Stimulated activated CD4-positive, alpha-beta T cell treated with anti-CD3 and anti-CD28 coated beads, Interleukin-15, amount 100 ng/mL, for 48 hours (primary cell): Measurements from ENCODE around the gene PLXDC2.

Experiments used
- DNase-seq, 2 donors: peaks; one replicate each; pipeline ENCODE4 v3.0.0-alpha.2; 2020; ENCODE audit warnings: low read depth in 2 of 2

PLXDC2 gene

DNA sequence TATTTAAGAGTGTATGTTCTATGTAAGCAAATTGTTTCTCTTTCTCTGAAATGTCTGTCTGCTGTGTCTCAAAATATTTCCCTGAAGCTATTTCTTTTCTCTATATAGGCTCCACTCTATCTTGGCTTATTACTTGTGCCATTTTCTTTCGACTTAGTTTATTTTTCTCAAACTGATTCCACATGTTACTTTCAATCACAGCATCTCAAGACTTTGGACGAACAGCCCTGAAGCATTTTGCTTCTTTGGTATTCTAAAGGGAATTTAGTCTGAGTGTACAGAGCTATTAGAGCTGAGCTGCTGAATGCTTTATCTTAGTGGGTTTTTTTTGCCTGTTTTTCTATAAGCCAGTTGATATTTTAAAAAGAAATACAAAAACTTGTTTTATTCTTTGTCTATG, 95.7 kb downstream of the PLXDC2 start:
- DNase-seq: no peak

DNA sequence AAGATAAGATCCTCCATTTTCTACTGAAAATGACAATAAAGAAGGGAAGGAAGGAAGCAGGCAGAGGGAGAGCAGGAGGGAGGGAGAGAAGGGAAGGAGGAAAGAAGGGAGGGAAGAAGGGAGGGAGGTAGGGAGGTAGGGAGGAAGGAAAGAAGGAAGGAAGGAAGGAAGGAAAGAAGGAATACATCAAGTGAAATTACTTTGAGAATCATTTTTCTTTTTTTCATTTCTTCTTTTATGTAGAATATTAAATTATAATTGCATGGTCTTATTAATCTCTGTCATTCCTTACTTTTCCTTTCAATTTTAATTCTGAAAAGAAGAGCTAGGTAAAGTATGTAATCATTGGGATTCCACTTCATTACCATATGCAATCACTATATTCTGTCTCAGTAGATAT, 97.8 kb downstream of the PLXDC2 start:
- no peak for DNase-seq

DNA sequence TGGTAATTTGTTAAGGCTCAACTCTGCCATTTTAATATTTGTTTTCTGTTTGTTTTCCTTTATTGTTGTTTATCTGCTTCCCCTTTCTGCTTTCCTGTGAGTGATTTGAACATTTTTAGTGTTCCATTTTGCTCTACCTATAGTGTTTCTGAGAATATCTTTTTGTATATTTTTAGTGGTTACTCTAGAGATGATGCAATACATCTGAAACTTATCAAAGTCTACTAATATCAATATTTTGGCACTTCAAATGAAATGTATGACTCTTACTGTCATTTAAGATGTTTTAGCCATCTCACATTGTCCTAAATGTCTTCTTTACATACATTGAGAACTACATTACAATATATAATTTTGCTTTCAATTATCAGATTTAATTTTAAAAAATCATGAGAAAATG, 98.9 kb downstream of the PLXDC2 start:
- DNase-seq: no peak

DNA sequence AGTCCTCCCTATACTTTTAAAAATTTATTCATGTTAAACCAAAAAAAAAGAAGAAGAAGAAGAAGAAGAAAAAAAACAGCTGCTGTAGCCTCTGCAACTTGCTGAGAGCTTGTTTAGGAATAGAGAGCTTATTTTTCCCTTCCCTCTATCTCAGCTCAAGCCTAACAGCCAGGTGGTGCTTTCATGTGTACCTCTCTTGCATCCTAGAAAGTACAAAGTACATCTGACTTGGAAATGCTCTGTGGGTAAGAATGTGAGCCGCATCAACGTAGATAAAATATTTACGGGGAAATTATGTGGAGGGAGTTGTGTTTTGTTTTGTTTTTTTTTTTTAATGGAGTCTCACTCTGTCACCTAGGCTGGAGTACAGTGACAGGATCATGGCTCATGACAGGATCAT, 99.6 kb downstream of the PLXDC2 start:
- no peak for DNase-seq

DNA sequence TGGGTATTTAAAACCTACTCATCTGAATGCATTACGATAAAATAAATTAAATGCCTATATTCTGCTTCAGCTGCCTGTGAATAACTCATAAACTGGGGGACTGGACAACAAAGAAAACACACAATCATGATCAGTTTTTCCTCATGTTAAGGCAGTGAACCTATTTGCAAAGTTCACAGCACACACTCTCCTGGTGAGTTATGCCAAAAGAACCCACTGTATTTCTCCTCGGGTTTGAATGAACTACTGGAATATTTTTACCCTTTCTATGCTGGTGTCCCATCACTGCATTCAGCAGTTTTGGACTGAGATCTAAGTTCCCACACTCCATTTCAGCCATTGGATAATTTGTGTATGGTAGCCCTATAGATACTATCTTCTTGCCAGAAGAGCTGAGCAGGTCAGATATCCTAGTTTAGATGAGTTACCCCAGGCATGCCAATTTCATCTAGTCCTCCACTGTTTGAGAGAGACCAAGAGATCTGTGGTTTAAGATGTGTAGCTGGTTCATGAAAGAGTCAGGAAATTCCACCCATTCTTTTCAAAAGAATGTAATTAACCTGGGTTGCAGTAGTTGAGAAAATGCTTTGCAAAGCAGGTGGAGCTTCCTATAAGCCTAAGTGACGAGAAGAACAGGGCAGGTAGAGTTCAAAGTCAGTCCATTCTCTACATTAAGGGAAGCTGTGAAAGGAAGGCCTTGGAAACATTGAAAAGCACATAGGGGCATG, 101.7 kb downstream of the PLXDC2 start:
- DNase-seq: no peak

DNA sequence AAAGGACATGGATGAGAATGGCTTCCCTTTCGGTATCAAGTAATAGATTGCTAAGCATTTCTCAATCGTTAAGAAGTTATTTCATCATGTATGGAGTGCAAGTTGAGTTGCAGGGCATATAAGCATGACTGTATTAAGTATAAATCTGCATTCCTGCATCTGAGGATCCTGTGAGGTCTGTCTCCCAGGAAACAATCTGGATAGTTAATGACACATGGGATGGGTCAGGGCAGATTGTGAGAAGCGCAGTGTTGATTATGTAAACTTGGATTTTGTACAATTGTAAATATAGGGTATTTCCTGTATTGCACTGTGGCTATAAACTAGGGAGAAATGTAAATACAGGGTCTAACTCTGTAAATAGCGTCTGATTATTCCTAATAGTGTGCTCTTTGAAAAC, 102.6 kb downstream of the PLXDC2 start:
- no peak for DNase-seq

DNA sequence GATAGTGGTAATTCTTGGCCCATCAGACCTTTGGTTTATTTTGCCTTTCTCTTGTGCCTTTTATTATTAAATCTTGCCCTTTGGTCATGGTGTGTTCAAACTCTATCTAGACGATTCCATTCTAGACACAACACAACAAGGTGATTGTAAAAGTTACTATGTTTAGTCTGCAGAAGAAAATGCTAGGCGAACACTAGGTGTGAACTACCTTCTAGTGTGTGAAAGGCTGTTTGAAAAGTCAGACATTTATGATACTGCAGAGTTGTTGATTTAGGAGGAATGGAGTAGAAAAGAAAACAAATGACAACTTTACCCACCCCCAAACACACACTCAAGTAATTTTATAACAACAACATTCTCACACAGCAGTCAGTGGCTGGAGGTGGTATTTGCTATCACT, 103.4 kb downstream of the PLXDC2 start:
- no peak for DNase-seq

DNA sequence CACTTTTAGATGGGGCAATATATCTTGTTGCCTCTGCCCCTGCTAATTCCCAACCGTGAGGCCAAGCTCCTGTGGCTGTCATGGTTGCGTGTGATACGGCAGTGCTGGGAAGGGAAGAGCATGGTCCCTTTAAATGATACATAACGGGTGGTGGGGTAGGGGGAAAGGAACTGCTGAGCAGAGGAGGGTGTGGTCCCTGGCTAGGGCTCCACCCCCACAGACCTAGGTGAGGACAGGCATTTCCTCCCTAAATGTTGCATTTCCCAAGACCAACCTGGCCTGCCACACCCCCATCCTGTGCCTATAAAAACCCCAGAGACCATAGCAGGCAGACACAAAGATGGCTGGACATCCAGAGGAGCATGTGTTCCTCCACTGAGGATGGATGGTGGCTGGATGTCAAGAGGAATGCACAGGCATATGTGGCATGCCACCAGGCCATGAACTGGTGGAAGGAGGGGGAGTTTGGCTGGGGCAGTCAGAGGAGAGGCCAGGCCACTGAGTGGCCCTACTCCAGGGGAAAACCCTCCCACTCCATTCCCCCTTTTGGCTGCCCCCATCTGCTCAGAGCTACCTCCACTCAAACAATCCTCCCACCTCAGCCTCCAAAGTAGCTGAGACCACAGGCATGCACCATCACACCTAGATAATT, 104.0 kb downstream of the PLXDC2 start:
- no peak for DNase-seq

DNA sequence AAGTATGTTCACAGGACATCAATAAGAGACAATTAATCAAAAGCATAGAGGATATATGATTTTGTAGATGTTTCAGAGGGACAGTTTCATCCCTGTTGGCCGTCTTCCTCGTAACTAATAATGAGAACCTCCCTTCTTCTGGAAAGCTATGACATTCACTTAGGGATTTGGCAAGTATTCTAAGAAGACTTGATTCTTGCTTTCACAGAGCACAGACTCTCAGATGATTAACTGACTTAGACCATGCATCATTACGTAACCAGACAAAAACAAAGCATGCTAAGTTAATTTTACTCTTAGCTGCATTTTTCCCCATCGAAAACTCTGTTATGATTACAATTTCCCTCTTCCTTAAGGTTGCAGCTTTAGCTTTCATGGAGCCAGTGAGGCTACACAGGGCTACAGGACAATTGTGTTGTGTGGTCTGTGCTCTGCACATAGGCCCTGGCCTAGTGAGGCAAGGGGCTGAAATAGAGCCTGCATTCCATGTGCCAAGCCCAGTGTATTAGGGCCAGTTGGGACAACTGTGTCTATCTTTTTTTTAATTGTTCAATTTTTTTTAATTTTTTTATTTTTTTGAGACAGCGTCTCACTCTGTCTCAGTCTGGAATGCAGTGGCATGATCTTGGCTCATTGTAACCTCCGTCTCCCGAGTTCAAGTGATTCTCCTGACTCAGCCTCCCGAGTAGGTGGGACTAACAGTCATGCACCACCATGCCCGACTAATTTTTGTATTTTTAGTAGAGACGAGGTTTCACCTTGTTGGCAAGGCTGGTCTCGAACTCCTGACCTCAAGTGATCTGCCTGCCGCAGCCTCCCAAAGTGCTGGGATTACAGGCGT, 105.3 kb downstream of the PLXDC2 start:
- DNase-seq: no peak

DNA sequence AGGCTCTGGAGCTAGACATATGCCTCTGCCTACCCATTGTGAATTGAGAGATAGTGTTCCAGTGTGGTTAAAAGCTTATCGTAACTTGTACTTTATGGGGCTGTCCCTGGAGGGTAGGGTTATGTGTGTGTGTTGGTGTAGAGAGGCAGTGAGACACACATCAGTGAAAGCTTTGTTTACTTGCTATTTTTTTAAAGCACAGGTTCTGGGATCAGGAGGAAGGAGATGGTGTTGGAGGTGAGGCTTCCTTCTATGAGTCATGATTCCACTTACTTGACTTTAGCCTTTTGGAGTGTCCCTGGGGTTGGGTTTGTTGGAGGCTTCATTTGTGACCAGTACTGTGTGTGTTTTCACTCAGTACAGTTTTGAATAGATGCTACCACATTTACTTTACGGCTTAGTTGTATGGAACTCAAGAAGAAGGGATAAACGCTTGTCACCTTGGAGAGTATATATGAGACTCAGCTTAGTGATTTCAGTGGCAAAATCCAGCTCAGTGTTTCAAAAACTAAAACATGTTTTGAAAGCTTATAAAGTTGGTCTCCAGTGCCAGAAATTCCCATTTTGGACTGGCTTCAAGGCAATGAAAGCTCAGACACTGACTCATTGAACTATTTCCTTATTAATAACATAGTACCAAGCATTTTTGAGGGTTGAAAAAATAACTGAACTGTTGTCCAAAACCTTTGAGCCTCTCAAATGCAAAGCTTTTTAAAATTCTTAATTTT, 106.2 kb downstream of the PLXDC2 start:
- DNase-seq: no peak

DNA sequence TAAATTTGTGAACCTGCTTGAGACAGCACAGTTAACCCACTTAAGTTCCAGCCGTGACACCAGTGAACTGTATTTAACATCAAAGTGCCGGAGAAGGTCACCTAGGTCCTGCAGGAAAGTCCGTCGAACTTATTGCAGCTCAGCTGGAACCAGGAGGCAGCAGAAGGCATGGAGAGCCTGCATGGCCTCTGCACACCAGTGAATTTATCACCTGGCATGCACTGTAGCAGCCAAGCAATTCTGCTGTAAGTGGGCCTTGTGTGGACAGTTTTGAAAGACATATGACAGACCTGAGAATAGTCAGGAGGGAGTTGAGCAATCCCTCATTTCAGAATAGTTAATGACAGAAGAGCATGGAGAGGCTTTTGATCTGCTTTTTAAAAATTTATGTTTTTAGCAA, 108.8 kb downstream of the PLXDC2 start:
- no peak for DNase-seq

DNA sequence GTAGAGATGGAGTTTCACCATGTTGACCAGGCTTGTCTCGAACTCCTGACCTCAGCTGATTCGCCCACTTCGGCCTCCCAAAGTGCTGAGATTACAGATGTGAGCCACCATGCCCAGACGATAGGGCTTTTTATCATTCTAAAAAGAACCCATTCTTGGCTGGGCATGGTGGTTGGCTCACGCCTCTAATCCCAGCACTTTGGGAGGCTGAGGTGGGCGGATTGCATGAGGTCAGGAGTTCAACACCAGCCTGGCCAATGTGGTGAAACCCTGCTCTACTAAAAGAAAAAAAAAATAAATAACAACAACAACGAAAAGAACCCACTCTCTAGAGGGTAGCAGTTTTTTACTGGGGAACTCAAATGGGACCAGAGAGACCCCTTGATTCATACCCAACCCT, 112.7 kb downstream of the PLXDC2 start:
- no peak for DNase-seq

DNA sequence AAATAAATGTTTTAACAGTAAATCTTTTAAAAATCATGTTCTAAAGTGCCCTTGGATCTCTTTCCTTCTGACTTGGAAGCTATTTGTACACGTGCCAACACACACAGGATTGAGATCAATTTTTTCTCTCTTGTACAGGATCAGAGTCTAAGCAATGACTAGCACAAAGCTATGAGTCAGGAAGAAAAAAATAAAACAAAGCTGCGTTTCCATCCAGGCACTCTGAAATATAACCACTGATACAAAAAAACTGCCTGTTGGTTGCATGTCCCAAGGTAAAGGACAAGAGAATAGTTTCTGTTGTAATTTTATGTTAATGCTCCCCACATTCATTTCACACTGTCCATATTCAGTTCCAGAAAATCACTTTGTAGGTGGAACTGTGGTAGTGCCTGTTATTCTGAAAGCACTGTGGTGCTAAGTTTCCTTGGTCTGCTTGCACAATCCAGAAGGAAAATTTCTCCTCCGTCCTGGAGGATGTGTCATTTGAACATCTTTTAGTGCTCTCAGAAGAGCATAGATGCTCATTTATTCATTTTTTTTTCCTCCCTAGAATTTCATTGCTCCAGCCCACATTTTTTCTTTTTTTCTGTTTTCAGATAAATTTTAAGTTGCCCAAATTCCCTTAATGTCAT, 113.4 kb downstream of the PLXDC2 start:
- DNase-seq: no peak

DNA sequence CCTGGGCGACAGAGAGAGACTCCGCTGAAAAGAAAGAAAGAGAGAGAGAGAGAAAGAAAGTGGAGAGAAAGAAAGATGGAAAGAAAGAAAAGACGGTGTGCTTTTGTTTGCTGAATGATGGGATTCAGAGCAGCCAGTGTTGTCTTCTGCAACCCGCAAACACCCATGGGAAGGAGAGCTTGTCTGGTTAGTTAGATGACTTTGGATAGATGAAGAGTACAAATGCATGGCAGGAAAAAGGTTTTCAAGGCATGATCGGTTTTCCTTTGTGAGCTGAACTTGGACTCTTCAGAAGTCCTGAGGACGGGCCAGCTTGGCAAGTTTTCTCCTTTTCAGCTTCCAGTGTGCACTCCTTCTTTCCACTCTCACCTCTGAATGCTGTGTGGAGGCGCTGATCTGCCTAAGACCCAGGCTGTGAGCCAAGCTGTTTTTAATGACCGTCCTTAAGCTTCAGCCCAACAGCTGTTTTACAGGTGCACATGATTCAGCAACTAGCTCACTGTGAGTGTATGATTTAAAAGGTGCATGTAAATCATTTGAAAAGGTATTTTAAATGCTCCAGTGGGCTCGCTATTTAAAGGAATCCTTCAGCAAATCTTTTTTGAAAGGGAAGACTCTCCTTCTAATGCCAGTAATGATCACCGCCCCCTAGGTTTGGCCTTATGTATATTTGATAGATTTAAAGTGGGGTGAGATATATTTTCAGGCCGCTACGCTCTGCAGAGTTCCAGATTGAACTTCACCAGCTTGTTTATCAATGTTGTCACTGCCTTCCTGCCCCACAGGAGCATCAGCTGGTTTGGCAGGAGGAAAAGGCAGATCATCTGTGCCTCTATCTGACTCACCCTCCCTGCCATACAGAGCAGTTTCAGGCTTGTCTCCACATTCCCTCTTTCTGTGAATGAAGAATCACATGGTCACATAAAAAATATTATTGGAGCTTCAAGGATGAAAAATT, 115.0 kb downstream of the PLXDC2 start:
- no peak for DNase-seq

DNA sequence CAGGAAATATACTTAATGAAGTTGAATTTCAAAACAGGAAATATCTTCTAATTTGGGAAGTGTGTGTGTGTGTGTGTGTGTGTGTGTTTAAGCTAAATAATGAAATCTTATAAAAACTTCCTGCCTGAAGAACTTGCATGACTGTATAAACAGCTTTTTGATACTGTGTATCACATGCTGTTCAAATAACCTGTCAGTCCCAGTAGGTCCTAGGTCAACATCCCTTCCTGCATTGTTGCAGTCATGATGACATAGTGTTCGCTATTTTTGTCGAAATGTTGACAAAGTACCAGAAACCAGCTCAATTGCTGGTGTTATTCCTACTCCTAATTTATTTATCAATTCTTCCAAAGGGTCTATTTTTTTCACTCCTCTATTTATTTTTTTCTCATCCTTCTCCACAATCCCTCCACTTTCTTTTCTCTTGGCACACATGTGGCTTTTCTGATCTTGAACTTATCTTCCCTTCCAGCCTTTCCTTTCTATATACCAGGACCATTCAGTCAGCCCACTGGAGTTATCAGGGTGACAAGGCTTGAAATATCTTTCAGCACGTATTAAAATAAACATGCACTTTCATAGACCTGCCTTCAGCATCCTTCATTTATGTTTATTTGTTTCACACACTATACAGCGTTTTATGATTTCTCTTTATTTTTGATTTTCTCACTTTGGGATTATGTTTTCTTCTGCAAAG, 115.8 kb downstream of the PLXDC2 start:
- DNase-seq: no peak

DNA sequence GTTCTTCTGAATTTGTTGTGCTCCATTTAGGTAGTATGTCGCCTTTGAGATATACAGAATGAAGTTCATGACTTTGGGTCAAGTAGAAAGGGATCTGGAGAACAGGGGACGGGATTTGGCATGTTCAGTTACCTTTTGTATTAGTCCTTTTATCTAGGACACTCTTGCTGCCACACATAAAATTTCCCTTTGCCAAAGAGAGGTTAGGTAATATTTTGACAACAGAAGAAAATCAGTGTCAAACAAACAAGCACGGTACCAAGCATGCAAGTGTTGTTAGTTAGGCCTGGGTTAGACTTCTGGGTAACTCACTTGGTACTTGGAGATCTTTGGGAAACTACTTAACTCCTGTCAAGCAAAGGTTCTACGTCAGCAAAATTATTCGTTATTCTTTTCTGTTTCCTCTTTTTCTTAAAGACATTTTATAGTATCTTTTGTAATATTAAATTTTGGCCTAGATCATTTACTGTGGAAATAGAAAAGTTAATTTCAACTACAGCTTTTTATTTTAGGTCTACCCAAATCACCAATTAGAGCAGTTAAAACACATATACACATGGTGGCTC, 116.7 kb downstream of the PLXDC2 start:
- DNase-seq: no peak

DNA sequence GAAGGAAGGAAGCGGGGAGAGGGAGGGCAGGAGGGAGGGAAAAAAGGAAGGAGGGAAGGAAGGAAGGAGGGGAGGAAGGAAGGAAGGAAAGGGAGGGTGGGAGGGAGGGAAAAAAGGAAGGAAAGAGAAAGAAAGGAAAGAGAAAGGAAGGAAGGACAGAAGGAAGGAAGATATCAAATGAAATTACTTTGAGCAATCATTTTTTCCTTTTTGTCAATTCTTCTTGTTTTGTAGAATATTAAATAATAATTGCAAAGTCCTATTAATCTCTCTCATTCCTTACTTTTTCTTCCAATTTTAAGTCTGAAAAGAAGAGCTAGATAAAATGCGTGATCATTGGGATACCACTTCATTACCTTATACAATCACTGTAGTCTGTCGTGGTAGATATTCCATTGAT, 117.5 kb downstream of the PLXDC2 start:
- DNase-seq: no peak

DNA sequence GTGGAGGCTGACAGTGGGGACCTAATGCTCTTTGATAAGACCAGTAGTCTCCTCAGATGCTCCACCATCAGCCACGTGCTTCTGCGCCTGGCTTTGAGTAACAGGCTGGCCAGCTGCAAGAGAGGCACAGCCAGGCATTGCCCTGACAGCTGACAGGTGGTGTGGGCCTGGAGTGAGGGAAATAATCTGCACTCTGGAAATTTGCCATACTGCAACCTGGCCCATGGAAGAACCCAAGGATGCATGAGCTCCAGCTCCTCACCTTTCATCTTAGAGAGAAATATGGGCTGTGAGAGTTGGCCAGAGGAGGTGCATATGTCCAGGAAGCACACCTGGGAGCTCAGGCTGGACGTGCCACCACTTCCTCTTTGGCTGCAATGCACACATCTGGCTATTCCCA, 118.9 kb downstream of the PLXDC2 start:
- DNase-seq: no peak

DNA sequence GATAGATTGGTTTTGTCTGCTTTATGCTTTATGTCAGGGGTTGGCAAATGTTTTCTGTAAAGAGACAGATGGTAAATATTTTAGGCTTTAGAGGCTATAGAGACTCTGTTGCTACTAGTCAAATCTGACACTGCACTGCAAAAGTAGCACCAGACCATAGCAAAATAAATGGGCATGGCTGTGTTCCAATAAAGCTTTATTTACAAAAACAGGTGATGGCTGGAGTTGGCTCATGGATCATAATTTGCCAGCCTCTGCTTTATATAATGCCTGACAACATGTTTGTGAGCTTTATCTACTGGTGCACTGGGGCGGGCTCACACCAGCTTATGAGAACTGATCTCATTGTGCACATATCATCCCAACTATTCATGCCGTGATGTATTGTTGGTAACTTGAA, 120.1 kb downstream of the PLXDC2 start:
- no peak for DNase-seq

DNA sequence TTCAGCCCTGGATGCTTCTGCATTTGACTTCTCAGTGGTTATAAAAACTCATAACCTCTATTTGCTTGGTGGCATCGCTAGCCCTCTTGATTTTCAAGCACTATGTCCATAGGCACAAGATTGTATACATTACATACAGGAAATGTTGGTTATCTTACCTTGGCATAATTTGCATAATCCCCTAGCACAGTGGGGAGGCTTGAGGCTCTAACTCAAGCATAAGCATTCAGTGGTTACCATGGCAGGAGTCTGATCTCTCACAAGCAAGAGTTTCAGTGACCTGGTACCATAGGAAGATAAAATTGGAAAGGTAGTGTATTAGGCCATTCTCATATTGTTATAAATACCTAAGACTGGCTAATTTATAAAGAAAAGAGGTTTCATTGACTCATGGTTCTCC, 121.8 kb downstream of the PLXDC2 start:
- DNase-seq: no peak
